Ovary (tissue), 9 donors: ENCODE measurements around the gene HBA2. TPM values are rescaled to one million over a fixed set of nuclear protein-coding genes. Genes with fewer than 3 reads are reported as not detected.

Source experiments
- DNase-seq, 5 donors: peaks; one replicate each; pipeline ENCODE4 v3.0.0-alpha.2; 2019 to 2020
- H3K27ac ChIP-seq, 2 donors: fragments of 200-600 bp; one replicate each; pipeline versions ENCODE4 v1.5.1 to v1.8.0; 2019 to 2022
- H3K27me3 ChIP-seq: fragments of 200-600 bp; one replicate; pipeline ENCODE4 v1.8.0; 2022
- H3K36me3 ChIP-seq: fragments of 200-600 bp; sonication (generic); one replicate; pipeline ENCODE4 v1.5.1; 2019
- H3K4me1 ChIP-seq: one replicate; pipeline ENCODE4 v1.8.1; 2013; ENCODE audit warnings: mild to moderate bottlenecking, moderate library complexity; ENCODE audit not compliant: insufficient read depth
- H3K4me3 ChIP-seq: fragments of 200-600 bp; sonication (generic); one replicate; pipeline ENCODE4 v1.5.1; 2017
- H3K9me3 ChIP-seq, 2 donors: fragments of 200-600 bp in 1 of 2; sonication (generic) in 1 of 2; one replicate each; pipeline versions ENCODE4 v1.5.1 to v1.8.1; 2013 to 2019; ENCODE audit warnings: mild to moderate bottlenecking in 1 of 2, moderate library complexity in 1 of 2
- EP300 ChIP-seq: sonication (generic); formaldehyde crosslinking; IDR thresholded peaks from one replicate; pipeline ENCODE4 v1.6.1; 2017; ENCODE audit warnings: antibody characterized with exemption
- POLR2A ChIP-seq: fragments of 450-650 bp; IDR thresholded peaks from one replicate; pipeline ENCODE4 v1.6.1; 2017; ENCODE audit warnings: antibody characterized with exemption, mild to moderate bottlenecking, moderate library complexity
- WGBS, 3 donors: extraction: QIAGEN DNeasy Blood & Tissue Kit in 1 of 3; methylation state at CpG; one replicate each; pipeline versions ENCODE4 v1.1.5 to v1.1.7; 2013 to 2017; 5-methylcytosine and 5-hydroxymethylcytosine counted together
- intact Hi-C, 4 donors: fragments of 100-400 bp; cut with DNase I; formaldehyde crosslinking; loops; one replicate each; pipeline versions ENCODE4 v1.11.0 to v1.15.1; 2022 to 2023
- polyA plus RNA-seq, 2 donors: library from polyadenylated mRNA; stranded (reverse); fragments of 200-250 nt in 1 of 2; fragments of 350-450 nt in 1 of 2; fragmentation: Illumina TruSeq in 1 of 2; extraction: RNeasy Lipid Tissue Mini Kit (QIAGEN cat#74804) in 1 of 2; gene quantifications; one replicate each; pipeline ENCODE4 v1.2.3, GENCODE V29; 2013 to 2014
- total RNA-seq, 7 donors: library from RNA; depleted of rRNA in 2 of 7; stranded (reverse); fragments of >200 nt in 2 of 7; fragmentation: NEBNext Ultra II Directional in 3 of 7; extraction: Animal tissue kit (Norgen Biotek cat#: 25700) in 3 of 7; gene quantifications; one replicate each; pipeline versions ENCODE4 v1.1.0 to v1.2.4, GENCODE V29; 2016 to 2023
- TF ChIP-seq, protein P1 (sequence below), 3 donors: fragments of 450-650 bp in 2 of 3; fragments of 200-600 bp in 1 of 3; IDR thresholded peaks; one replicate each; pipeline versions ENCODE4 v1.5.1 to v1.8.0; 2016 to 2022; ENCODE audit warnings: antibody characterized with exemption in 3 of 3, mild to moderate bottlenecking in 1 of 3
- donor health status: DM: no; HTN: no; CAD: no; lungs with moderate emphysema.
- donor health status: DM: no; HTN: no; CAD: no.
- donor health status: Bipolar disorder and iron deficiency.
- donor health status: DM: yes; HTN: yes; CAD: no.
- donor health status: DM: no; HTN: no; CAD: no.
- donor health status: DM: yes; HTN: yes; CAD: no.

The HBA2 gene
- total and polyA plus RNA-seq, 9 donors = 4.5 to 173 (median 74.2) TPM; not detected in 1

DNA sequence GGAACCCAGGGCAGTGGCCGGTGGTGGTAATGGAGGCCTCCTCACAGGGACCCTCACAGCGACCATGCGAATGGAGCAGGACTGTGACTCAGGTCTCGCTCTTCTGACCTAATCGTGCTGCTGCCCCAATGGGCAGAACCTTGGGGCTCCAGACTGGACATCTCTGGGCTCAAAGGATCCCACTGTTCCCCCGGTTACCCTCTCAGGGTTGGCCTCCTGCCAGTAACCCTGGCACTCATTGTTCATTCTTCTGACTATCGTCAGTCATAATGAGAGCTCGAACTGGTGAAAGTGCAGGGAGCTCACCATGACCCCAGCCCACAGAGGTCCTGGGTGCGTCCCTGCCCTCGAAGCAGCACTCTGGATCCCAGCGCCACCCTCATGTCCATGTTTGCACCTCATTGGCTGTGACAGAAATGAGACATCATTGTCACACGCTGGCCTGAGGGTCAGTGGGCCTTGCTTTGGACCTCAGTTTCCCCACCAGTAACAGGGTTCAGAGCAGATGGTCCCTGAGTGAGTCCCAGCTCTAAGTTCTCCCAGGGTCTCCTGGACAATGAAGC is 30.2 kb upstream of the HBA2 start:
- intact Hi-C loops = no loop called here
- no peaks in the 10 kb centered on the region for H3K9me3 ChIP-seq
- H3K4me1 ChIP-seq = peaks cover 1% of the 10 kb centered on the region
- H3K36me3 ChIP-seq = no peaks in the 10 kb centered on the region
- TF ChIP-seq EP300 (no peak), POLR2A (no peak)
- TF ChIP-seq, protein P1, sequence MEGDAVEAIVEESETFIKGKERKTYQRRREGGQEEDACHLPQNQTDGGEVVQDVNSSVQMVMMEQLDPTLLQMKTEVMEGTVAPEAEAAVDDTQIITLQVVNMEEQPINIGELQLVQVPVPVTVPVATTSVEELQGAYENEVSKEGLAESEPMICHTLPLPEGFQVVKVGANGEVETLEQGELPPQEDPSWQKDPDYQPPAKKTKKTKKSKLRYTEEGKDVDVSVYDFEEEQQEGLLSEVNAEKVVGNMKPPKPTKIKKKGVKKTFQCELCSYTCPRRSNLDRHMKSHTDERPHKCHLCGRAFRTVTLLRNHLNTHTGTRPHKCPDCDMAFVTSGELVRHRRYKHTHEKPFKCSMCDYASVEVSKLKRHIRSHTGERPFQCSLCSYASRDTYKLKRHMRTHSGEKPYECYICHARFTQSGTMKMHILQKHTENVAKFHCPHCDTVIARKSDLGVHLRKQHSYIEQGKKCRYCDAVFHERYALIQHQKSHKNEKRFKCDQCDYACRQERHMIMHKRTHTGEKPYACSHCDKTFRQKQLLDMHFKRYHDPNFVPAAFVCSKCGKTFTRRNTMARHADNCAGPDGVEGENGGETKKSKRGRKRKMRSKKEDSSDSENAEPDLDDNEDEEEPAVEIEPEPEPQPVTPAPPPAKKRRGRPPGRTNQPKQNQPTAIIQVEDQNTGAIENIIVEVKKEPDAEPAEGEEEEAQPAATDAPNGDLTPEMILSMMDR (IDR thresholded peaks at IDR 0.05) = no peak
- 74 to 79% (median 75%) methylated on average over 12 of the region's 12 CpGs for WGBS, 3 donors
- no peaks in the 10 kb centered on the region for H3K27me3 ChIP-seq
- no peak for DNase-seq
- H3K4me3 ChIP-seq = no peak overlapping the region
- H3K27ac ChIP-seq = no peak overlapping the region

DNA sequence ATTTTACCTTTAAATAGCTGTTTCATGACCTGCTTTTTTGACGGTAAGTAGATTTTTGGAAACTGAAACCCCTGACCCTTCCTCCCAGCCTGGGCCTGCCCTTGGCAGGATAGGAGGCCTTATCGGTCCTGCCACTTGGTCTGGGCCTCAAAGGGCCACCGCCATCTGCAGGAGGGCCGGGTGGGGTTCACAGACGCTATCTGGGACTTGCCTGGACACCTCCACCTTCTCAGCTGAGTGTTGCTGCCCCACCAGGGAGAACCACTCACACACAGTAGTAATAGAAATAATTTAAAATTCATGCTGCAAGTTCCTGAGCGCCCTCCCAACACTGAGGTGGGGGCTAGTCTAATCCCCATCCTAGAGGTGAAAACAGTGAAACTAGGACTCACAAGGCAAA is 29.6 kb upstream of the HBA2 start:
- no peak for DNase-seq
- Histone ChIP-seq H3K4me3 (no peak overlapping the region), H3K4me1 (no peaks in the 10 kb centered on the region), H3K9me3 (no peaks in the 10 kb centered on the region), H3K36me3 (no peaks in the 10 kb centered on the region), H3K27ac (no peak overlapping the region), H3K27me3 (no peaks in the 10 kb centered on the region)
- TF ChIP-seq POLR2A = no peak
- TF ChIP-seq, protein P1 (IDR thresholded peaks at IDR 0.05) = no peak
- no peak for TF ChIP-seq EP300
- intact Hi-C loops = no loop called here
- 70 to 84% (median 78%) methylated on average over 6 of the region's 6 CpGs for WGBS, 3 donors

DNA sequence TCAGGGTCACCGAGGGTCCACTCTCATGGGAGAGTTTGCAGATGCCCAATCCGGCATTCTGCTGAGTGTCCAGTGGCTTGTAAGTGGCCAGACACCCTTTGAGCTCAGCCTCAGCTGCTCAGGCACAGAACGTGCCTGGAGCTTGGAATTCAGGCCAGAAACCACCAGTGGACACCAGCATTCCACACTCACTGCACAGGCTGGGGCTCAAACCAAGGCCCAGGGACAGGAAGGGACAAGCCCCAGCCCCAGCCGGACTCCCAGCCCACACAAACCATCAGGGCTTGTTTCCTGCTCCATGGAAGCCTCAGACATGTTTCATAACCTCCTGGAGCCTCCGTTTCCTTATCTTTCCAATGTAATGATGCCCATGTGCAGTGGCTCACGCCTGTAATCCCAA is 29.2 kb upstream of the HBA2 start:
- Histone ChIP-seq H3K4me3 (no peak overlapping the region), H3K36me3 (no peaks in the 10 kb centered on the region), H3K9me3 (no peaks in the 10 kb centered on the region), H3K4me1 (no peaks in the 10 kb centered on the region), H3K27ac (no peak overlapping the region), H3K27me3 (no peaks in the 10 kb centered on the region)
- WGBS, 3 donors = 51 to 68% (median 63%) methylated on average over 6 of the region's 6 CpGs
- no peak for TF ChIP-seq POLR2A
- TF ChIP-seq, protein P1 (IDR thresholded peaks at IDR 0.05) = no peak
- no peak for TF ChIP-seq EP300
- DNase-seq = no peak
- intact Hi-C loops = no loop called here

DNA sequence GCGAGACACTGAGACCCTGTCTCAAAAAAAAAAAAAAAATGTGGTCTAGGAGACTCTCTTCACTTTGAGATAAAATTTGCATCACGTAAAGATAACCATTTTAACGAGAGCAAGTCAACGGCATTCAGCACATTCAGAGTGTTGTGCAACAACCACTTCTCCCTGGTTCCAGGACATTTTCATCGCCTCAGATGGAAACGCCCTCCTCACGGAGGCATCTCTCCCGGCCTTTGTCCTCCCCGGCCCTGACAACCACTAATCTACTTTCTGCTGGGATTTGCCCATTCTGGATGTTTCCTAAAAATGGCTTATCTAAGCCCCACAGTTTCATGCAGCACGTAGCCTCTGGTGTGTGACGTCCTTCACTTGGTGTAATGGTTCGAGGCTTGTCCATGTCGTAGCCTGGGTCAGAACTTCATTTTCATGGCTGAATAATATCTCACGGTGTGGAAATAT is 27.9 kb upstream of the HBA2 start:
- TF ChIP-seq, protein P1 (IDR thresholded peaks at IDR 0.05) = no peak
- TF ChIP-seq EP300 (no peak), POLR2A (no peak)
- no peaks in the 10 kb centered on the region for H3K9me3 ChIP-seq
- intact Hi-C loops = no loop called here
- 73 to 77% (median 75%) methylated on average over 14 of the region's 14 CpGs for WGBS, 3 donors
- DNase-seq = no peak
- no peaks in the 10 kb centered on the region for H3K4me1 ChIP-seq
- no peaks in the 10 kb centered on the region for H3K27me3 ChIP-seq
- H3K4me3 ChIP-seq = no peak overlapping the region
- no peaks in the 10 kb centered on the region for H3K36me3 ChIP-seq
- no peak overlapping the region for H3K27ac ChIP-seq
